Cardiac fibroblast (primary cell): ENCODE measurements around the gene ALLC.

Experiments
- DNase-seq, 2 donors: peaks; one replicate each; pipeline versions ENCODE4 v3.0.0 to v3.0.0-alpha.2; 2010; ENCODE audit warnings: low read depth in 2 of 2
- H3K4me3 ChIP-seq, 2 donors: replicated peaks in 1 of 2; 1 replicate in 1 of 2; 2 replicates in 1 of 2; pipeline ENCODE4 v1.5.1; 2011; ENCODE audit warnings: low read depth in 2 of 2, low read length in 2 of 2, mild to moderate bottlenecking in 2 of 2, moderate library complexity in 1 of 2
- TF ChIP-seq, protein P1 (sequence below): IDR thresholded peaks from one replicate; pipeline ENCODE4 v1.5.1; 2011; ENCODE audit warnings: low read depth, mild to moderate bottlenecking, low read length, inconsistent platforms

ALLC gene

DNA sequence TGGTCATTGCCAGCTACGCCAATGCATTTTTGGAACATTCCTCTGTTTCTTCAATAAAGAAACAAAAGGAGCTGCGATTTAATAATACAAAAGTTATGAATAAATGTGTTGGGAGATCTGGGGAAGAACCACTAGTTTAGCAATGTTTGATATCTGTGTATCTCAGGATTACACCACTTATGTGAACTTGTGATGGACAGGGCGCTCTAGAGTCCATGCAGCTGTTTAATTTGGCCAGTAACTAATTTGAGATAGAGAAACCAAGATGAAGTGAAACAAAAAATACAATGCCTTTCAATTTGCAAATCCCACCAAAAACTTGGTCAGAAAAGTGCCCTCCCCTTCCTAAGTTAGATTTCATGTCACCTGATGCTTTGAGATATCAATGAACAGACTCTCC, 38.5 kb downstream of the ALLC start:
- TF ChIP-seq, protein P1, sequence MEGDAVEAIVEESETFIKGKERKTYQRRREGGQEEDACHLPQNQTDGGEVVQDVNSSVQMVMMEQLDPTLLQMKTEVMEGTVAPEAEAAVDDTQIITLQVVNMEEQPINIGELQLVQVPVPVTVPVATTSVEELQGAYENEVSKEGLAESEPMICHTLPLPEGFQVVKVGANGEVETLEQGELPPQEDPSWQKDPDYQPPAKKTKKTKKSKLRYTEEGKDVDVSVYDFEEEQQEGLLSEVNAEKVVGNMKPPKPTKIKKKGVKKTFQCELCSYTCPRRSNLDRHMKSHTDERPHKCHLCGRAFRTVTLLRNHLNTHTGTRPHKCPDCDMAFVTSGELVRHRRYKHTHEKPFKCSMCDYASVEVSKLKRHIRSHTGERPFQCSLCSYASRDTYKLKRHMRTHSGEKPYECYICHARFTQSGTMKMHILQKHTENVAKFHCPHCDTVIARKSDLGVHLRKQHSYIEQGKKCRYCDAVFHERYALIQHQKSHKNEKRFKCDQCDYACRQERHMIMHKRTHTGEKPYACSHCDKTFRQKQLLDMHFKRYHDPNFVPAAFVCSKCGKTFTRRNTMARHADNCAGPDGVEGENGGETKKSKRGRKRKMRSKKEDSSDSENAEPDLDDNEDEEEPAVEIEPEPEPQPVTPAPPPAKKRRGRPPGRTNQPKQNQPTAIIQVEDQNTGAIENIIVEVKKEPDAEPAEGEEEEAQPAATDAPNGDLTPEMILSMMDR: no peak
- DNase-seq: no peak
- no peak overlapping the region for H3K4me3 ChIP-seq

DNA sequence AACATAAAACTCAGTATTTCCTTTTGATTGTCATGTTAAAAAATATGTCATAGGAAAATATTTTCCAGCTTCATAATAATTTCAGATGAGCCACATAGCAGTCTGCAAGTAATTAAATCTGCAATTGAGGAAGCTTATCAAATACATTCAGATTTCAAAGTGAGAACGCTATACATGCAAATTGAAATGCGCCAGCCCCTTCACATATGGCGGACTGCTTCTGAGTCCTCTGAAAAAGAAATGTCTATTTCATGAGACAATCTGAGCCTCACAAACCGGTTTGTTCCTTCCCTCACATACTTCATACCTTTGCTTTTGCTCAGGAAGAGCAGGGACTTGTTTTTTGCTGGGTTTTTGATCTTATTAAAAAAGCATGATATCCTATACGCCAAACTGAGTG, 43.1 kb downstream of the ALLC start:
- DNase-seq: no peak
- TF ChIP-seq, protein P1: no peak
- H3K4me3 ChIP-seq: no peak overlapping the region

DNA sequence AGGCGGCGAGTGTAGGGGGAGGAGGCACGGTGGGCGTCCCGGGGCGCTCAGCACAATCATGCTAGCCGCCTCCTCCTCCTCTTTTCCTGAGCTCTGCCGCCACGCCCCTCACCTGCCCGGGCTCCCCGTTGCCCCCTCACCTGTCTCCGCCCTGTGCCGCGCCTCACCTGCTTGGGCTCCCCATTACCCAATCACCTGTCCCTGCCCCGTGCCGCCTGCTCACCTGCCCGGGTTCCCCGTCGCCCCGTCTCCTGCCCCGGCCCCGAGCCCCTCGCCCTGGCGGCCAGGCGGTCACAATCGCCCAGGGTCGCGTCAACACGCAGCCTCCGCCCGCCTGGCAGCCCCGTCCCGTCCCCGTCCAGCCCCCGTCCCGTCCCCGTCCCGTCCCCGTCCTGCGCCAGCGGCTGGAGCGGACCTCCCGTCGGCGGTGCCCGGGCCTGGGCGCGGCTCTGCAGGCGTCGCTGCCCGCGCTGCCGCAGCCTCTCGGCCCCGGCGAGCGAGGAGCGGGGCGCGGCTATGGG, 45.3 kb downstream of the ALLC start, which contains the start of gene DCDC2C:
TSS of gene DCDC2C (plus strand) at position 340 of the 521 bp plus-strand sequence. CDS start at position 517, 177 bp downstream.
- TF ChIP-seq, protein P1: no peak
- H3K4me3 ChIP-seq: no peak within 1 kb of the TSS
- no peak for DNase-seq

DNA sequence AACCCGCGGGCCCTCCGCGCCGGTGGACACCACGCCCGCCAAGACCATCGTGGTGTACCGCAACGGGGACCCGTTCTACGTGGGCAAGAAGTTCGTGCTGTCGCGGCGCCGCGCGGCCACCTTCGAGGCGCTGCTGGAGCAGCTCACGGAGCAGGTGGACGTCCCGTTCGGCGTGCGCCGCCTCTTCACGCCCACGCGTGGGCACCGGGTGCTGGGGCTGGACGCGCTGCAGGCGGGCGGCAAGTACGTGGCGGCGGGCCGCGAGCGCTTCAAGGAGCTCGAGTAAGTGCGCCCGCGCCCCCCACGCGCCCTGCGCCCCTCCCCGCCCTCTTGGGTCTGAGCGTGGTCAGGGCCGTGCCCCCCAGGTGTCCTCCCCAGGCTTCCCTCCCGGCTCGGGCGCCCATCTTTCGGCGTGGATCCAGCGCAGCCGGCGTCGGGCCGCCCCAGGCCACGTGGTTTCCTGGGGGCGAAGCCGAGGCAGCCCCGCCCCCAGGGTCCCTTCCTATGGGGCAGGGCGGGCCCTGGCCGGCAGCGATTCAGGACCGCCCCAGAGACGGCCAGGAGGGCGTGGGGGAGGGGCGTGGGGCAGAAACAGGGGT, 45.9 kb downstream of the ALLC start:
- H3K4me3 ChIP-seq: no peak overlapping the region
- no peak for DNase-seq
- TF ChIP-seq, protein P1: no peak

DNA sequence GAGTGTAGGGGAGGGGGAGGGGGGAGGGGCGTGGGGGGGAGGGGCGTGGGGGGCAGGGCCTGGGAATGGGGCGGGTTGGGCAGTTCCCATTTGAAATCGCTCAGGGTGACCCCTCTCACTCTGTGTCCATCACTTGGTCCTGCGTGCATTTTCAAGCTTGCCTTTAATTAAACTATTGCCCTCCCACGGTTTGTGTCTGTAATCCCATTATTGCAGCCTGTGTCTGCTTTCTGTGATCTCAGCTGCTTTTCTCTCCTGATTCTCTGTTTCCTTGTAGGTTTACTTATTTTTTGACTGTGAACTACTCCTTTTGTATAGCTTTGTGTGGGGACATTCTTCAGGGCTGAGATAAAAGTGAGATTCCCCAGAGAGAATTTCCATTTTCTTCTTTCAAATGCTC, 46.7 kb downstream of the ALLC start:
- TF ChIP-seq, protein P1: no peak
- DNase-seq: no peak
- no peak overlapping the region for H3K4me3 ChIP-seq

DNA sequence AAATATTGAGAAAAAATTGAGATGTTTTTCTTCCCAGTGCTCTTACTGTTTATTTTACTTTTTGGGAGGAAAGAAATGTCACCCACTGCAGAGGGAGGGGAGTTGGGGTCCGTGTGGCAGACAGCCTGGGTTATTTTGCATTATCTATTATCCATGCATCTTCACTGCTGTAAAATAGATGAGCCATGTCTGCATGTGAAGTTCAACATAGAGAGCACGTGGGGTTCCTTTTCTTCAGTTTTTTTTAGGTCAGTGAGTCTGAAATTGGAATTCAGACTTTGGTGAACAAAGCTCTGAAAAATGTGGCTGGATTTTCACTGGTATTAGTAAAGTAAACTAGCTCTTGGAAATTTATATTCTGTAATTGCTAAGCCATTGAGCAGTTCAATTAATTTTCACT, 47.8 kb downstream of the ALLC start:
- TF ChIP-seq, protein P1: no peak
- no peak overlapping the region for H3K4me3 ChIP-seq
- DNase-seq: no peak

DNA sequence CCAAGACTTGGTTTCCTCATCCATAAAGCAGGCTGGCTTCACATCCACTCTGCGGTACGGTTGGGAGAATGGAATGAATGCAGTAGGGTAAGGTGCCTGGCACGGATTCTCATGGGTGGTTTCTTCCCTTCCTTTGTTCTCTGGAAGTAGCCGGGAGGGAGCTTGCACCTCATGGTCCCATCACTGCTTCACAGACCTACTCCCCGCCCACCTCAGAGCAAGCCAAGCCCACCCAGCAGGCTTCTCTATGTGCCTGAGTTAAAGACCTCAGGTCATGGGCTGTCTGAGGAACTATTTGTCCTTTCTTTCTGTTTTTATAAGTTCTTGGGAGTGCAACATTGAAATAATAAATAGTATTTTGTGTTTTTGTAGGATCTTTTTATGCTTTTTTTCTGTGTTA, 48.9 kb downstream of the ALLC start:
- no peak for DNase-seq

More for the DNA sequence above, 48.9 kb downstream of the ALLC start:
- no peak overlapping the region for H3K4me3 ChIP-seq
- TF ChIP-seq, protein P1: no peak
